Kidney glomerular epithelial cell (primary cell): Measurements from ENCODE around the gene DENND4A.
"Not testable (repeated sequence)": the region's sequence is repeated elsewhere in the genome, so short reads cannot be mapped to it uniquely, and the experiment has no call there.

Source experiments
- DNase-seq: peaks from one replicate; lab custom pipeline; 2025; lab: John Stamatoyannopoulos, UW

DENND4A gene

GRCh38 chr15:65632780-65633375, 159.2 kb downstream of the DENND4A start:
- DNase-seq, result no peak

DNA sequence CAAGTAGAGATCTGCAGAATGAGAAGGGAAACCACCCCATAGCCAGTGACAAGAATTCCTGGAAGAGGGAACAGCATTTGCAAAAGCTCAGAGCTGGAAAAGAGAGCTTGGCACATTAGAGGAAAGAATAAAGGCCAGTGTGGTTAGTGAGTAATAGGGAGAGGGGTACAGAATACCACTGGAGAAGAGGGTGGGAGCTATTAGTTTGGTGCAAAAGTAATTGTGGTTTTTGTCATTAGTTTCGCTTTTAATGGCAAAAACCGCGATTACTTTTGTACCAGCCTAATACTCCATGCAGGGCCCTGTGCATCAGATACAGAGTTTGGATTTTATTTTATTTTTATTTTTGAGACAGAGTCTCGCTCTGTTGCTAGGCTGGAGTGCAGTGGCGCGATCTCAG, 160.6 kb downstream of the DENND4A start:
- DNase-seq, result no peak

DNA sequence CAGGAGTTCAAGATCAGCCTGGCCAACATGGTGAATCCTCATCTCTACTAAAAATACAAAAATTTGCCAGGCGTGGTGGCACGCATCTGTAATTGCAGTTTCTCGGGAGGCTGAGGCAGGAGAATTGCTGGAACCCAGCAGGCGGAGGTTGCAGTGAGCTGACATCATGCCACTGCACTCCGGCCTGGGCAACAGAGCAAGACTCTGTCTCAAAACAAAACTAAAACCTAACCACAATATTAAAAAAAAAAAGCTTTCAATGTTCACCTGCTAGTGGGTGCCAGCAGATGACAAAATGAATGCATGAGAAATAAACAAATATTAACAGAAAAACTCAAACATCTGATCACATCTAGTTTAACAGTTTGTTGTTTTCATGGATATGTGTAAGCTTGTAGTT, 161.3 kb downstream of the DENND4A start:
- no peak for DNase-seq

- no peak for DNase-seq
Measured at GRCh38 chr15:65629548-65629947, 162.5 kb downstream of the DENND4A start.

DNA sequence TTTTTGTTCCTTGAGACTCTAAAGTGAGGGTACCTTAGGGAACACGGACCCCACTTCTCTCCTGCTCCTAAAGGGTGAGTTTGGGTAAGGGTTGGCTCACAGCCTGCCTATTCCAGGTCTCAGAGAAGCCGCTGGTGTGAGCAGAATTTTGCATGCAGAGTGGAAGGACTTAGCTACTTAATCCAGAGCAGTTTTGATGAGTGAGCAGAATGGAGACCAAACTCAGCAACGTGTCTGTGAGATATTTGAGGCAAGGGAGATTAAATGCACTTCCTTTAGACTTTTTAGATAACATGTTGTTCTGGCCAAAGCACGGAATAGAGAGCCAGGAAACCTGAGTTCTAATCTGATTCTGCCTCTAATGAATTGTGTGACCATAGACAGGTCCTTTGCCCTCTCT, 165.2 kb downstream of the DENND4A start:
- no peak for DNase-seq

- DNase-seq, result no peak
Measured at GRCh38 chr15:65623103-65623502, 169.0 kb downstream of the DENND4A start.

GRCh38 chr15:65621638-65622037, 170.5 kb downstream of the DENND4A start, which contains the start of gene SLC24A1:
TSS of gene SLC24A1 (plus strand) at chr15:65621938. CDS start at chr15:65624081, 2,143 bp downstream.
- DNase-seq, result no peak

- DNase-seq, result no peak
Measured at GRCh38 chr15:65620833-65621232, 171.3 kb downstream of the DENND4A start.

GRCh38 chr15:65619626-65620290, 172.3 kb downstream of the DENND4A start:
- DNase-seq, result no peak

- DNase-seq, result no peak
Measured at GRCh38 chr15:65618560-65619109, 173.5 kb downstream of the DENND4A start.

GRCh38 chr15:65615887-65616286, 176.2 kb downstream of the DENND4A start:
- DNase-seq, result not testable (repeated sequence)

GRCh38 chr15:65612949-65613744, 178.9 kb downstream of the DENND4A start:
- DNase-seq, result no peak

- no peak for DNase-seq
Measured at GRCh38 chr15:65612616-65612946, 179.5 kb downstream of the DENND4A start.

DNA sequence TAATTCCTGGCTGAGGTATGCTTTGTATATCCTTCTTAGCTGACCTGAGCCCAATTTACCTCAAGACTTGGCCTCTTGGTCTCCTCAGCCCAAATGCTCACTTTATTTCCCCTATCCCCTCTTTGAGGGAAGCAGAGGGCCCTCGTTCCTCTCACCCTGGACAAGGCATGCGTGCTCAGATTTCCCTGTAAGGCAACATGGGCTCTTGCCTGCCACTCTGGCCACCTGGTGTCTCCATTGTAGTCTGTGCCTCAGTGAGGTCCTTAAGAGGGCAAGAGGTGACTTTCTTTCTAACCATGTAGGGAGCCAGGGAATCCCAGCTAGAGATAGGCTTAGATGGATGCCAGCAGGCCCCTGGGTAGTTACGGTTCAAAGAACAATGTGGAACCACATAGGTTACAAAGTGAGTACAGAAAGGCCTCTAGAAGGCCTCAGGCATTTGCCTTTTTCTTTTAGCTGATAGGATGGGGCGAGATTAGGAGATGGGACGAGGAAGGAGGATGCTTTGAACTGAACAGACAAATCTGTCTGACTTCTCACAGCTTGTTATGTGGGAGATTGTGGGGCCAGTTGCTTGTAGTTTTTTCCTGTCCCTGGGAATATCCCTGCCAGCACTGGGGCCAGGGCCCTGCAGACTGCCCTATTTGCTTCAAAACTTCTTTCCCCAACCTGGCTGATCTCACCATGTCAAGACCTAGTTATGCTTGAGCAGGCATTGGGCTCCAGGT, 180.0 kb downstream of the DENND4A start:
- DNase-seq, result peak; percentile 18

- DNase-seq, result peak; percentile 93
Measured at GRCh38 chr15:65610871-65611718, 181.0 kb downstream of the DENND4A start, which contains the start of gene INTS14. TSS of gene INTS14 (minus strand) at chr15:65611131. CDS start at chr15:65607380, 3,751 bp downstream.
